Lower leg skin (tissue), 4 donors: ENCODE results near the gene BRD3OS. TPM values are rescaled to one million over a fixed set of nuclear protein-coding genes. Genes with fewer than 3 reads are reported as not detected.

Experiments
- DNase-seq, 2 donors: peaks; one replicate each; pipeline ENCODE4 v3.0.0-alpha.2; 2019; ENCODE audit warnings: low spot score in 2 of 2
- H3K4me3 ChIP-seq: fragments of 200-600 bp; sonication (generic); 2 replicates; pipeline ENCODE4 v1.5.1; 2017; ENCODE audit warnings: mild to moderate bottlenecking, low read depth; ENCODE audit not compliant: poor library complexity, severe bottlenecking
- CTCF ChIP-seq, 3 donors: fragments of 450-650 bp; IDR thresholded peaks; one replicate each; pipeline ENCODE4 v1.5.1; 2016; ENCODE audit warnings: antibody characterized with exemption in 3 of 3, mild to moderate bottlenecking in 3 of 3, moderate library complexity in 2 of 3
- POLR2A ChIP-seq, 2 donors: fragments of 450-650 bp; IDR thresholded peaks; one replicate each; pipeline ENCODE4 v1.6.1; 2016 to 2017; ENCODE audit warnings: antibody characterized with exemption in 2 of 2, mild to moderate bottlenecking in 1 of 2, moderate library complexity in 1 of 2
- WGBS, 2 donors: methylation state at CpG; one replicate each; pipeline ENCODE4 v1.1.5; 2018; 5-methylcytosine and 5-hydroxymethylcytosine counted together
- intact Hi-C: fragments of 100-400 bp; cut with DNase I; formaldehyde crosslinking; loops from one replicate; pipeline ENCODE4 v1.15.0; 2023; ENCODE audit warnings: low total_unique reads
- total RNA-seq, 4 donors: library from RNA; depleted of rRNA; stranded (reverse); fragments of >200 nt; gene quantifications; one replicate each; pipeline ENCODE4 v1.1.0, GENCODE V29; 2016

The BRD3OS gene
- total RNA-seq = 10 to 100 TPM in 1 of 4 donors, 1 to 10 TPM in 3; 2.5 to 11.0 (median 6.4) TPM

GRCh38 chr9:134024828-134025605 is at the start of gene BRD3OS:
Gene BRD3OS, plus strand, starts transcription at chr9:134025481. Its CDS starts 1,267 bp downstream, at chr9:134026748.
- peak; percentile 92 to 98 for DNase-seq
- TF ChIP-seq CTCF (IDR thresholded peaks at IDR 0.05) = no peak
- TF ChIP-seq POLR2A (IDR thresholded peaks at IDR 0.05) = no peak
- intact Hi-C loops = no loop called here
- peak within 1 kb of the TSS; percentile 72 for H3K4me3 ChIP-seq
- WGBS, 2 donors = 5 to 10% methylated on average over 6 to 15 of the region's 43 CpGs

- no peak for TF ChIP-seq CTCF (IDR thresholded peaks at IDR 0.05)
- 96 to 98% methylated on average over 3 of the region's 3 CpGs for WGBS, 2 donors
- intact Hi-C loops = no loop called here
These were observed 49.8 kb upstream of the BRD3OS start for GRCh38 chr9:133975511-133975910.

GRCh38 chr9:133976191-133976861 is 49.0 kb upstream of the BRD3OS start:
- no peak overlapping the region for H3K4me3 ChIP-seq
- intact Hi-C loops = no loop called here
- no peak for DNase-seq
- 91% methylated on average over 15 to 17 of the region's 17 CpGs for WGBS, 2 donors
- no peak for TF ChIP-seq POLR2A (IDR thresholded peaks at IDR 0.05)
- TF ChIP-seq CTCF (IDR thresholded peaks at IDR 0.05) = no peak

More at GRCh38 chr9:133975511-133975910, 49.8 kb upstream of the BRD3OS start:
- no peak overlapping the region for H3K4me3 ChIP-seq
- no peak for DNase-seq

- intact Hi-C loops = no loop called here
- 80 to 98% methylated on average over 7 to 8 of the region's 9 CpGs for WGBS, 2 donors
- TF ChIP-seq CTCF (IDR thresholded peaks at IDR 0.05) = no peak
- no peak for TF ChIP-seq POLR2A (IDR thresholded peaks at IDR 0.05)
- DNase-seq = no peak
- H3K4me3 ChIP-seq = no peak overlapping the region
These were observed 48.4 kb upstream of the BRD3OS start for GRCh38 chr9:133976887-133977286.

GRCh38 chr9:133977421-133978201 is 47.7 kb upstream of the BRD3OS start:
- WGBS, 2 donors = 90 to 94% methylated on average over 26 of the region's 26 CpGs
- DNase-seq = no peak
- H3K4me3 ChIP-seq = no peak overlapping the region
- intact Hi-C loops = no loop called here
- no peak for TF ChIP-seq CTCF (IDR thresholded peaks at IDR 0.05)
- TF ChIP-seq POLR2A (IDR thresholded peaks at IDR 0.05) = no peak
